GM12892 (cell line): ENCODE data around the gene RXRG.

Experiments
- DNase-seq: peaks from one replicate; pipeline ENCODE4 v3.0.0; 2011; ENCODE audit not compliant: insufficient read length
- FAIRE-seq: peaks from 2 replicates; lab custom pipeline; 2011; peaks lifted over from hg19 to GRCh38; lab: Jason Lieb, UNC
- POLR2A ChIP-seq: IDR thresholded peaks from 2 replicates; pipeline ENCODE4 v1.6.1; 2011; ENCODE audit warnings: low read depth, low read length, control low read depth
- POLR2AphosphoS5 ChIP-seq: IDR thresholded peaks from 2 replicates; pipeline ENCODE4 v1.6.1; 2011; ENCODE audit warnings: low read depth, low read length, control low read depth
- TAF1 ChIP-seq: IDR thresholded peaks from 2 replicates; pipeline ENCODE4 v1.6.1; 2011; ENCODE audit warnings: low read depth, mild to moderate bottlenecking, control low read depth, low read length, borderline replicate concordance

The RXRG gene

DNA sequence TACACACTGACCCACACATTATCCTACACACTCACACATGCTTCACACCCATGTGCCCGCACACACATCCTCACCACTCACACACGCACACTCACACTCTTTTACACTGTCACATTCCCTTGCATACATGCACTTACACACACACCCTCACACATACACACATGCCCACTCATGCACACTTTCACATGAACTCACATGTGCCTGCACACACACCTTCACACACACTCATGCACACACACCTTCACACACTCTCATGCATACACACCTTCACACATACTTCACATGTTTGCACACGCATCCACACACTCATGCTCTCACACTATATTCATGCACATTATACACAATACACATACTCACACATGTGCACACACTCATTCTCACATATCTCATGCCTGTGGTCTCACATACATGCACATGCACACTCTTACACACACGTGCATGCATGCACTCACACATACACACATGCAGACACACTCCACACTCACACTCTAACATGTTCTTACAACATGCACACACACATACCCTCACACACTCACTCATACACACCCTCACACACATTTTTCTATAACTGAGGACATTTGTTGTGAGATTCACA lies 42.3 kb downstream of the RXRG start:
- TF ChIP-seq TAF1 (no peak), POLR2AphosphoS5 (no peak), POLR2A (no peak)
- FAIRE-seq (peak; percentile 5), DNase-seq (no peak)

DNA sequence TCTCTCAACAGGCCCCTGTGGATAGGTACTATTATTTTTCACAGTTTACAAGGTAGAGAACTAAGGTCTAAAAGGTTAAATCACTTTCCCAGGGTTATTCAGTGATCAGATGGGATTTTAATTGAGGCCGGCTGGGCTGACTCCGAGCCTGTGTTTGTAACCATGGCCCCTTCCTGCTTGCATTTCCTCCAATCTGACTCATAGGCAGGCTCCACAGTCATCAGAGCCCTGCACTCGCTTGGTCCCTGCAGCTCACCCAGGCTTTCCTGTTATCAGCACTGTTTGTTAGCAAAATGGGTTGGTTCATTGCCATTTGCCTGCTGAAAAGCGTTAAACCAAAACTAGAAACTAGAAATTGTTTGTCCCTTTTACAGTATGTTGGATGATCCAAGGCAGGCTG lies 47.0 kb downstream of the RXRG start:
- no peak for TF ChIP-seq TAF1
- no peak for TF ChIP-seq POLR2A
- TF ChIP-seq POLR2AphosphoS5 = no peak
- DNase-seq = no peak
- no peak for FAIRE-seq

DNA sequence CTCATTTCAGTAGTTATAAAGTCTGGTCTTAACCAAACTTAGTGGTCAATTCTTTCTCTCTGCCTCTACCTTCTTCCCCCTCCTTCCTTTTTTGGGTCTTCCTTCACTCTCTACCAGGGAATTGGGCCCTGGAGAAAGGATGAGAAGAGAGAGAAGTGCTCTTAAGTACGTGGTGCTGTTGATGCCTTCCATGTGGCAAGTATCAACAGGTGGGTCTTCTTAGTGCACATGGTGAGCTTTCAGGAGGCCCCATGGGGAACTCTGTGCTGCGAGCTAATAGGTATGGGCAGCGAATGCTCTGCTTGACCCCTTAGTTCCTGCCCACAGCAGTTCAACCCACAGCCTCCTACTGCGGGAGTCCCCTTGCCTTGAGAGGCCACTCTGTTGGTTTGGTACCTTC lies 49.0 kb downstream of the RXRG start:
- DNase-seq (no peak), FAIRE-seq (no peak)
- no peak for TF ChIP-seq POLR2AphosphoS5
- TF ChIP-seq POLR2A = no peak
- no peak for TF ChIP-seq TAF1

DNA sequence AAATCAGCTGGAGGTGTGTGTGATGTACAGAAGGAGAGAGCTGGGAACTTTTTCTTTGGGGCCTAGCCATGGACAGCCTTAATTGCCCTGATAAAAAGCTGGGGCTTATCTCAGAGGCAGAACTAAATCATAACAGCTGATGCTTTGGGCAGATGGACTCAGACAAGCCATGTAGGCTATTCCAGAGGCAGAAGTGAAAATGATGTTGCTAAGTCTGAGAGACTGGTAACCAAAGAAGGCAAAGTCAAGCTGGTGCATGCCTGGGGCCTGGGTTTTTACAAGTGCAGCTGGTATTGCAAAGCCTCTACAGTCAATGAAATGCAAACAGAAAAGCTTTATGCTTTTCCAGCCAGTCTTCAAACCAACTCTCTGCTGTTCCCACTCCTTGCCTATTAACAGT lies 49.4 kb downstream of the RXRG start:
- FAIRE-seq = no peak

GRCh38 chr1:165392634-165393571 lies 52.0 kb downstream of the RXRG start:
- peak; percentile 74 for DNase-seq
- no peak for TF ChIP-seq TAF1
- no peak for TF ChIP-seq POLR2A
- no peak for TF ChIP-seq POLR2AphosphoS5
- FAIRE-seq = peak; percentile 92

More for the DNA sequence above, 49.4 kb downstream of the RXRG start:
- TF ChIP-seq POLR2A = no peak
- no peak for TF ChIP-seq POLR2AphosphoS5
- no peak for TF ChIP-seq TAF1
- DNase-seq = no peak

DNA sequence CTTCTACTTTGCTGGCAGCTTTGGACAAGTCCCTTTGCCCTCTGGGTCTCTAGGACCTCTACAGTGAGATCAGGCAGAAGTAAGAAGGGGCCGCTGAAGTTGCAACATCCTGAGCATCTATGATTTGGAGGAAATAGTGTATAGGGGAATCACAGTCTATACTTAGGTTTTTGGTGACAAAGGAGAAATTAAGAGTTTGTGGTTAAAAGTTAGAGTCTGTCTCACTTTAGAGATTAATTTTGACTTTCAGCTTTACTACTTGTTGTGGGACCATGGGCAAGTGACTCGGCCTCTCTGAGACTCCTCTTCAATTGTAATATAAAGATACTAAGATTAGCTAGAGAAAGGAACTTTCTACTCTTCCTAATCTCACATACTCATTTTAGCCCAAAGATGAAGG lies 55.3 kb downstream of the RXRG start:
- DNase-seq (no peak), FAIRE-seq (no peak)
- TF ChIP-seq POLR2A = no peak
- TF ChIP-seq TAF1 = no peak
- TF ChIP-seq POLR2AphosphoS5 = no peak

- no peak for FAIRE-seq
- no peak for TF ChIP-seq POLR2A
- TF ChIP-seq TAF1 = no peak
- TF ChIP-seq POLR2AphosphoS5 = no peak
Observed at GRCh38 chr1:165387961-165388360, 57.0 kb downstream of the RXRG start.

DNA sequence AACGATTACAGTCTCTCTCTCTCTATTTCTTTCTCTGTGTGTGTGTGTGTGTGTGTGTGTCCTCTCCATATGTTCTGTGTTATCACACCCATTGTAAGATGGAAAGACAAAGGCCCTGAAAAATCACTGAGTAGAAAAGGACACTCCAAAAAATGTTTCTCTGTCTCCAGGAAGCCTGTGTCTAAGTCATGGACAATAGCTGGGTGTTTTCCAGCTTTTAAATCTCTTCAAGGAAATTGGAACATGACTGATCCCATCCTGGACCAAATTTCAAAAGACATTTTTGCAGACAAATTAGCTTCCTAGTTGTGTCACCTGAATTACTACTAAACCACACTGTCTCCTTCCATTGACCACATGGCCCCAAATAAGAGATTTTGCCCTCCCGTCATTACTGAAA lies 57.4 kb downstream of the RXRG start:
- DNase-seq = no peak
- no peak for FAIRE-seq
- TF ChIP-seq POLR2A (no peak), POLR2AphosphoS5 (no peak), TAF1 (no peak)

More at GRCh38 chr1:165387961-165388360, 57.0 kb downstream of the RXRG start:
- no peak for DNase-seq

DNA sequence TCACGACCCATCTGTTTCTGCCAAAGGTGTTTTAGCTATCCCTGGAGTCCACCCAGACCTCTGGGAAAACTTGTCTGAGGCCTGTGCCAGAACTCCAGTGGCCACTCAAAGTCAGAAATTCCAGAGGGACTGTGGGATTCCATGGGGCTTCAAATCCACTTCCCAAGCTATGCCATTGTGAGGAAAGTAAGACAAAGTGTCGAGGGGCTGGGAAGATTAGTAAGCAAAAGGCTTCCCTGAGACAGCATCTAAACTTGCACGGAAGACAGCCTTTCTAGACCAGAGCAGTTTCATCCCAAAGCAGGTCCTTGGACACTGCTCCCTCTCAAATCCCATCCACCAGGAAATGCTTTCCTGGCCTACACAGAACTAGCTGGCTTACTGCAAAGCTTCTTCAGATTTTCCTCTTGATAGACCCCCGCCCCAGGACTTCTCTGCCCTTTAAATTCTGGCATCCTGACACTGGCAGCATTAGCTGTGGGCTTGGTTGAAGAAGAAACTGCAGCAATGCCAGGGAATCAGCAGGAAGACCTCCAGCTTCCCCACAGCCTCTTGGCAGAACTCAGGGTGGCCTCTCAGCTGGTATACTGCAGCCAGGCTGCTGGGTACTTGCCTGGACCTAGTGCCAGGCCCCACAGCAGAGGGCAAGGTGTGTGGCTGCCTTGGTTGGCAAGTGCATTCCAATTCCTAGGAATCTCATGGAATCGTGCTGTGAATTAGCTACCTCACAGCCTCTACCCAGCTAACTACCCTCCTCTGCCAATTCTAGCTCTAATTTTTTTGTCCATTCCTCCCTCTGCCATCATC lies 61.1 kb downstream of the RXRG start:
- FAIRE-seq (no peak), DNase-seq (no peak)
- no peak for TF ChIP-seq POLR2AphosphoS5
- no peak for TF ChIP-seq POLR2A
- TF ChIP-seq TAF1 = no peak

- no peak for FAIRE-seq
- no peak for DNase-seq
- TF ChIP-seq POLR2AphosphoS5 = no peak
- no peak for TF ChIP-seq POLR2A
- TF ChIP-seq TAF1 = no peak
Observed at GRCh38 chr1:165383067-165383466, 61.9 kb downstream of the RXRG start.

GRCh38 chr1:165381745-165382505 lies 63.0 kb downstream of the RXRG start:
- TF ChIP-seq TAF1 = no peak
- no peak for TF ChIP-seq POLR2AphosphoS5
- no peak for TF ChIP-seq POLR2A
- DNase-seq = no peak
- no peak for FAIRE-seq
